Type B pancreatic cell (in vitro differentiated cells): ENCODE results near the gene EEPD1. TPM values are rescaled to one million over a fixed set of nuclear protein-coding genes. Genes with fewer than 3 reads are reported as not detected.

Source experiments
- DNase-seq: peaks from one replicate; pipeline ENCODE4 v3.0.0; 2021; ENCODE audit warnings: mixed read lengths; ENCODE audit not compliant: unreplicated experiment; ENCODE audit errors: extremely low spot score
- H3K27ac Mint-ChIP-seq: 2 replicates; pipeline ENCODE4 v1.8.0; 2021; ENCODE audit warnings: mild to moderate bottlenecking, mixed read lengths
- H3K27me3 Mint-ChIP-seq: 2 replicates; pipeline ENCODE4 v1.8.0; 2021; ENCODE audit warnings: mixed read lengths
- H3K36me3 Mint-ChIP-seq: 2 replicates; pipeline ENCODE4 v1.8.0; 2021; ENCODE audit warnings: mixed read lengths
- H3K4me1 Mint-ChIP-seq: one replicate; pipeline ENCODE4 v1.8.0; 2021; ENCODE audit warnings: mixed read lengths; ENCODE audit not compliant: unreplicated experiment
- H3K4me3 Mint-ChIP-seq: 2 replicates; pipeline ENCODE4 v1.8.0; 2021; ENCODE audit warnings: mild to moderate bottlenecking, mixed read lengths
- H3K9me3 Mint-ChIP-seq: 2 replicates; pipeline ENCODE4 v1.8.0; 2021; ENCODE audit warnings: mixed read lengths
- CTCF ChIP-seq: fragments of 200-600 bp; sonication (generic); conservative IDR thresholded peaks from 2 replicates; pipeline ENCODE4 v1.5.0; 2021; ENCODE audit warnings: antibody characterized with exemption, mild to moderate bottlenecking
- total RNA-seq: library from RNA; stranded (reverse); gene quantifications from 2 replicates; pipeline ENCODE4 v1.2.1, GENCODE V29; 2021; ENCODE audit warnings: low replicate concordance

EEPD1 gene
- total RNA-seq, 1 donor from 2014 or later, result 35.8 TPM

GRCh38 chr7:36227223-36227622 lies 74.2 kb downstream of the EEPD1 start:
- H3K9me3 Mint-ChIP-seq, result no peaks in the 10 kb centered on the region
- TF ChIP-seq CTCF, result no peak
- H3K36me3 Mint-ChIP-seq, result peaks cover under 1% of the 10 kb centered on the region
- DNase-seq, result no peak
- no peak overlapping the region for H3K4me3 Mint-ChIP-seq
- no peaks in the 10 kb centered on the region for H3K27me3 Mint-ChIP-seq
- peaks cover 51% of the 10 kb centered on the region for H3K4me1 Mint-ChIP-seq
- H3K27ac Mint-ChIP-seq, result no peak overlapping the region

- no peaks in the 10 kb centered on the region for H3K9me3 Mint-ChIP-seq
- DNase-seq, result no peak
- no peak overlapping the region for H3K27ac Mint-ChIP-seq
- H3K4me3 Mint-ChIP-seq, result no peak overlapping the region
- no peak for TF ChIP-seq CTCF
- H3K27me3 Mint-ChIP-seq, result no peaks in the 10 kb centered on the region
- peaks cover 60% of the 10 kb centered on the region for H3K4me1 Mint-ChIP-seq
- H3K36me3 Mint-ChIP-seq, result no peaks in the 10 kb centered on the region
Observed at GRCh38 chr7:36228039-36228438, 75.0 kb downstream of the EEPD1 start.

- no peaks in the 10 kb centered on the region for H3K9me3 Mint-ChIP-seq
- H3K36me3 Mint-ChIP-seq, result peaks cover 3% of the 10 kb centered on the region
- no peak overlapping the region for H3K27ac Mint-ChIP-seq
- no peak for TF ChIP-seq CTCF
- H3K4me1 Mint-ChIP-seq, result peaks cover 33% of the 10 kb centered on the region
- H3K4me3 Mint-ChIP-seq, result no peak overlapping the region
- H3K27me3 Mint-ChIP-seq, result no peaks in the 10 kb centered on the region
- no peak for DNase-seq
Observed at GRCh38 chr7:36231406-36231805, 78.4 kb downstream of the EEPD1 start.

GRCh38 chr7:36232555-36232954 lies 79.5 kb downstream of the EEPD1 start:
- Mint-ChIP-seq H3K36me3 (peaks cover 11% of the 10 kb centered on the region), H3K4me1 (peaks cover 38% of the 10 kb centered on the region), H3K4me3 (no peak overlapping the region), H3K27me3 (no peaks in the 10 kb centered on the region), H3K9me3 (no peaks in the 10 kb centered on the region), H3K27ac (peak overlapping the region; percentile 1)
- DNase-seq, result no peak
- TF ChIP-seq CTCF, result no peak

GRCh38 chr7:36232971-36233550 lies 80.0 kb downstream of the EEPD1 start:
- Mint-ChIP-seq H3K4me1 (peaks cover 40% of the 10 kb centered on the region), H3K27ac (peak overlapping the region; percentile 1), H3K27me3 (no peaks in the 10 kb centered on the region), H3K4me3 (no peak overlapping the region), H3K9me3 (no peaks in the 10 kb centered on the region), H3K36me3 (peaks cover 12% of the 10 kb centered on the region)
- TF ChIP-seq CTCF, result no peak
- no peak for DNase-seq

- no peak for DNase-seq
- Mint-ChIP-seq H3K27ac (no peak overlapping the region), H3K4me3 (no peak overlapping the region), H3K36me3 (peaks cover 21% of the 10 kb centered on the region), H3K4me1 (peaks cover 44% of the 10 kb centered on the region), H3K27me3 (no peaks in the 10 kb centered on the region), H3K9me3 (no peaks in the 10 kb centered on the region)
- TF ChIP-seq CTCF, result no peak
Observed at GRCh38 chr7:36236073-36236472, 83.0 kb downstream of the EEPD1 start.
